ENCODE data around the gene CASTOR1.

Gene CASTOR1

GRCh38 chr22:30241576-30242371, 47.5 kb downstream of the CASTOR1 start:
- no peak for DNase-seq

GRCh38 chr22:30240541-30241417, 48.5 kb downstream of the CASTOR1 start:
- DNase-seq = no peak

- DNase-seq = no peak
These were observed 49.6 kb downstream of the CASTOR1 start for GRCh38 chr22:30239488-30240405.

GRCh38 chr22:30238661-30239487, 50.4 kb downstream of the CASTOR1 start:
- no peak for DNase-seq

GRCh38 chr22:30238136-30238535, 51.2 kb downstream of the CASTOR1 start:
- no peak for DNase-seq

- DNase-seq = no peak
These were observed 52.4 kb downstream of the CASTOR1 start for GRCh38 chr22:30236875-30237274.

GRCh38 chr22:30235687-30236170, 53.6 kb downstream of the CASTOR1 start:
- DNase-seq = no peak
